Fibroblast of lung (primary cell): ENCODE results near the gene GHR. TPM values are rescaled to one million over a fixed set of nuclear protein-coding genes. Genes with fewer than 3 reads are reported as not detected.

Experiments
- DNase-seq, 2 donors: peaks; one replicate each; pipeline versions ENCODE4 v3.0.0 to v3.0.0-alpha.2; 2010; ENCODE audit warnings: low read depth in 2 of 2
- H2AFZ ChIP-seq: 2 replicates; pipeline ENCODE4 v1.5.1; 2012; ENCODE audit warnings: low read length, control low read depth, inconsistent platforms
- H3K27ac ChIP-seq: 2 replicates; pipeline ENCODE4 v1.5.1; 2011; ENCODE audit warnings: low read length, control low read depth; ENCODE audit not compliant: insufficient read depth
- H3K27me3 ChIP-seq: 2 replicates; pipeline ENCODE4 v1.5.1; 2011; ENCODE audit warnings: mild to moderate bottlenecking, low read length; ENCODE audit not compliant: control insufficient read depth, insufficient read depth
- H3K36me3 ChIP-seq: 2 replicates; pipeline ENCODE4 v1.5.1; 2011; ENCODE audit warnings: low read length; ENCODE audit not compliant: control insufficient read depth, insufficient read depth
- H3K4me1 ChIP-seq: 2 replicates; pipeline ENCODE4 v1.5.1; 2011; ENCODE audit warnings: low read length; ENCODE audit not compliant: control insufficient read depth, insufficient read depth; ENCODE audit errors: extremely low read depth
- H3K4me2 ChIP-seq: 2 replicates; pipeline ENCODE4 v1.5.1; 2011; ENCODE audit warnings: low read length, control low read depth; ENCODE audit not compliant: insufficient read depth; ENCODE audit errors: extremely low read depth
- H3K4me3 ChIP-seq, 4 experiments: fragments of 200-600 bp in 1 of 4; sonication (generic) in 1 of 4; replicated peaks in 1 of 4; 2 replicates each; pipeline ENCODE4 v1.5.1; 2011 to 2016; ENCODE audit warnings: low read length in 4 of 4, low read depth in 3 of 4, mild to moderate bottlenecking in 3 of 4, control low read depth in 2 of 4, inconsistent platforms in 1 of 4, mixed read lengths in 1 of 4; ENCODE audit not compliant: insufficient read depth in 1 of 4; ENCODE audit errors: control extremely low read depth in 1 of 4
- H3K79me2 ChIP-seq: 2 replicates; pipeline ENCODE4 v1.5.1; 2012; ENCODE audit warnings: mild to moderate bottlenecking, low read length, inconsistent platforms; ENCODE audit not compliant: control insufficient read depth, insufficient read depth
- H3K9ac ChIP-seq: 2 replicates; pipeline ENCODE4 v1.5.1; 2011; ENCODE audit warnings: mild to moderate bottlenecking, low read length, control low read depth; ENCODE audit not compliant: insufficient read depth
- H3K9me3 ChIP-seq: 2 replicates; pipeline ENCODE4 v1.5.1; 2012; ENCODE audit warnings: low read depth, low read length; ENCODE audit not compliant: control insufficient read depth, insufficient read depth
- H4K20me1 ChIP-seq: 2 replicates; pipeline ENCODE4 v1.5.1; 2011; ENCODE audit warnings: low read length; ENCODE audit not compliant: control insufficient read depth, insufficient read depth; ENCODE audit errors: extremely low read depth
- EZH2 ChIP-seq: IDR thresholded peaks from 2 replicates; pipeline ENCODE4 v1.5.1; 2012; ENCODE audit warnings: low read length, control low read depth, mild to moderate bottlenecking; ENCODE audit errors: missing control alignments
- polyA plus RNA-seq, 2 donors: library from polyadenylated mRNA; depleted of rRNA in 1 of 2; stranded (reverse) in 1 of 2; unstranded in 1 of 2; fragments of >200 nt; gene quantifications; 2 replicates each; pipeline ENCODE4 v1.2.1, GENCODE V29; 2011 to 2012; ENCODE audit warnings: missing spikeins in 1 of 2
- total RNA-seq: library from RNA; depleted of rRNA; stranded (reverse); fragments of >200 nt; gene quantifications from 2 replicates; pipeline ENCODE4 v1.2.1, GENCODE V29; 2014
- TF ChIP-seq, protein P1 (sequence below), 2 donors: IDR thresholded peaks in 1 of 2; conservative IDR thresholded peaks in 1 of 2; 1 replicate in 1 of 2; 2 replicates in 1 of 2; pipeline ENCODE4 v1.5.1; 2011 to 2012; ENCODE audit warnings: low read length in 2 of 2, control low read depth in 1 of 2, inconsistent platforms in 1 of 2, low read depth in 1 of 2, mild to moderate bottlenecking in 1 of 2

GHR gene
- total and polyA plus RNA-seq, 2 donors (not counting 1 experiment from before 2014, with no cell fraction given) = 2.3 to 2.4 TPM

DNA sequence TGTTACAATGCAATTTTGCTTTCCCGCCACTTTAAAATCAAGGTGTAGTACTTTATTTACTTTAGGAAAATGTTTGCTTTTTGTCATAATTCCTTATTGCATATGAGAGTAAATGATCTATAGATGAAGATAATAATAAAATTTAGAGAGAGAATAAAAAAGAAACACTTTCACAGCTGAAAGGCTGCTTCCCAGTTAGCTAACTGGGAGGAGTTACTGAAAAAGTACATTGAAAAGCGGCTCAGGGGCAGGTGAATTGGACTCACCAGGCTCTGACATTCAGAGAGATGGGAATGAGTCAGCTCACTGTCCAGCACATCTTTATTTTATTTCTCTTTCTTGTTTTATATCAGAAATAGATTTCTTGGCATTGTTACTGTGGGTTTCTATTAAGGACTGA is 201.7 kb downstream of the GHR start:
- Histone ChIP-seq H4K20me1 (no peaks in the 10 kb centered on the region), H3K9ac (no peak overlapping the region), H3K36me3 (no peaks in the 10 kb centered on the region), H3K79me2 (no peaks in the 10 kb centered on the region), H2AFZ (no peak overlapping the region), H3K27me3 (no peaks in the 10 kb centered on the region), H3K4me3 (no peak overlapping the region), H3K4me1 (peaks cover 2% of the 10 kb centered on the region), H3K4me2 (no peak overlapping the region), H3K27ac (no peak overlapping the region), H3K9me3 (no peaks in the 10 kb centered on the region)
- TF ChIP-seq EZH2 = no peak
- DNase-seq = no peak

GRCh38 chr5:42626462-42626861 is 203.2 kb downstream of the GHR start:
- Histone ChIP-seq H2AFZ (no peak overlapping the region), H3K9ac (no peak overlapping the region), H3K9me3 (no peaks in the 10 kb centered on the region), H3K27ac (no peak overlapping the region), H3K4me3 (no peak overlapping the region), H3K79me2 (no peaks in the 10 kb centered on the region), H3K27me3 (no peaks in the 10 kb centered on the region), H3K4me2 (no peak overlapping the region), H3K36me3 (no peaks in the 10 kb centered on the region), H4K20me1 (no peaks in the 10 kb centered on the region), H3K4me1 (peaks cover 2% of the 10 kb centered on the region)
- TF ChIP-seq EZH2 = no peak
- no peak for DNase-seq

DNA sequence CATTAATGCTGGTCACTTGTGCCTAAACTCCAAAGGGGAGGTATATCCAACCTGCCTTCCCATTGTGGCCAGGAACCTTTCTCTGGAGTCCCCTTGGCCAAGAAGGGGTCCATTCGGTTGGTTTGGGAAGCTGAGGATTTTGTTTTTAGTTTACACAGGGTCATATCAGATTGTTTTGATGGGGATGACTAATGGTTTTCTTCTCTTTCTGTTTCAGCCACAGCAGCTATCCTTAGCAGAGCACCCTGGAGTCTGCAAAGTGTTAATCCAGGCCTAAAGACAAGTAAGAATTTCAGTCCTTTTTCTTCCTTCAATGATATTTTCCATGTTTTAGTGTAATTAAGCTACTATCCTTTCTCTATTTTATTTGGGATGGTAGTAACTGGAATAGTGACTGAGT is 205.6 kb downstream of the GHR start:
- Histone ChIP-seq H3K36me3 (no peaks in the 10 kb centered on the region), H3K4me2 (no peak overlapping the region), H3K9me3 (no peaks in the 10 kb centered on the region), H3K9ac (no peak overlapping the region), H3K4me1 (no peaks in the 10 kb centered on the region), H3K4me3 (no peak overlapping the region), H3K27ac (no peak overlapping the region), H2AFZ (no peak overlapping the region), H3K79me2 (no peaks in the 10 kb centered on the region), H3K27me3 (no peaks in the 10 kb centered on the region), H4K20me1 (no peaks in the 10 kb centered on the region)
- no peak for TF ChIP-seq EZH2
- TF ChIP-seq, protein P1, sequence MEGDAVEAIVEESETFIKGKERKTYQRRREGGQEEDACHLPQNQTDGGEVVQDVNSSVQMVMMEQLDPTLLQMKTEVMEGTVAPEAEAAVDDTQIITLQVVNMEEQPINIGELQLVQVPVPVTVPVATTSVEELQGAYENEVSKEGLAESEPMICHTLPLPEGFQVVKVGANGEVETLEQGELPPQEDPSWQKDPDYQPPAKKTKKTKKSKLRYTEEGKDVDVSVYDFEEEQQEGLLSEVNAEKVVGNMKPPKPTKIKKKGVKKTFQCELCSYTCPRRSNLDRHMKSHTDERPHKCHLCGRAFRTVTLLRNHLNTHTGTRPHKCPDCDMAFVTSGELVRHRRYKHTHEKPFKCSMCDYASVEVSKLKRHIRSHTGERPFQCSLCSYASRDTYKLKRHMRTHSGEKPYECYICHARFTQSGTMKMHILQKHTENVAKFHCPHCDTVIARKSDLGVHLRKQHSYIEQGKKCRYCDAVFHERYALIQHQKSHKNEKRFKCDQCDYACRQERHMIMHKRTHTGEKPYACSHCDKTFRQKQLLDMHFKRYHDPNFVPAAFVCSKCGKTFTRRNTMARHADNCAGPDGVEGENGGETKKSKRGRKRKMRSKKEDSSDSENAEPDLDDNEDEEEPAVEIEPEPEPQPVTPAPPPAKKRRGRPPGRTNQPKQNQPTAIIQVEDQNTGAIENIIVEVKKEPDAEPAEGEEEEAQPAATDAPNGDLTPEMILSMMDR (conservative IDR thresholded peaks at IDR 0.05 in 1 of 2, IDR thresholded peaks at IDR 0.05 in 1 of 2; ENCODE audit: low read depth in 1 of 2, low read length in 2 of 2) = no peak
- no peak for DNase-seq

DNA sequence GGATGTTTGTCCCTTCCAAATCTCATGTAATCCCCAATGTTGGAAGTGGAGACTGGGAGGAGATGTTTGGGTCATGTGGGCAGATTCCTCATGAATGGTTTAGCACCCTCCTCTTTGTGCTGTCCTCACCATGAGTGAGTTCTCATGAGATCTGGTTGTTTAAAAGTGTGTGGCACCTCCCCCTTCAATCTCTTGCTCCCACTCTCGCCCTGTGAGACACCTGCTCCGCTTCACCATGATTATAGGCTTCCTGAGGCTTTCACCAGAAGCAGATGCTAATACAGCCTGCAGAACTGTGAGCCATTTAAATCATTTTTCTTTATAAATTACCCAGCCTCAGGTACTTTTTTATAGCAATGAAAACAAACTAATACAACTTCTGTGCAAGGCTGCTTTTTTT is 206.0 kb downstream of the GHR start:
- Histone ChIP-seq H2AFZ (no peak overlapping the region), H3K9me3 (no peaks in the 10 kb centered on the region), H3K4me3 (no peak overlapping the region), H3K9ac (no peak overlapping the region), H3K27ac (no peak overlapping the region), H4K20me1 (no peaks in the 10 kb centered on the region), H3K27me3 (no peaks in the 10 kb centered on the region), H3K4me2 (no peak overlapping the region), H3K4me1 (no peaks in the 10 kb centered on the region), H3K79me2 (no peaks in the 10 kb centered on the region), H3K36me3 (no peaks in the 10 kb centered on the region)
- TF ChIP-seq, protein P1 (conservative IDR thresholded peaks at IDR 0.05 in 1 of 2, IDR thresholded peaks at IDR 0.05 in 1 of 2; ENCODE audit: low read depth in 1 of 2, low read length in 2 of 2) = no peak
- TF ChIP-seq EZH2 = no peak
- no peak for DNase-seq
